ENCODE measurements around the gene APOBEC3G.
"Not testable (repeated sequence)": the region's sequence is repeated elsewhere in the genome, so short reads cannot be mapped to it uniquely, and the experiment has no call there.

Gene APOBEC3G

GRCh38 chr22:39068033-39068785 lies 8.9 kb upstream of the APOBEC3G start:
- DNase-seq: no peak

DNA sequence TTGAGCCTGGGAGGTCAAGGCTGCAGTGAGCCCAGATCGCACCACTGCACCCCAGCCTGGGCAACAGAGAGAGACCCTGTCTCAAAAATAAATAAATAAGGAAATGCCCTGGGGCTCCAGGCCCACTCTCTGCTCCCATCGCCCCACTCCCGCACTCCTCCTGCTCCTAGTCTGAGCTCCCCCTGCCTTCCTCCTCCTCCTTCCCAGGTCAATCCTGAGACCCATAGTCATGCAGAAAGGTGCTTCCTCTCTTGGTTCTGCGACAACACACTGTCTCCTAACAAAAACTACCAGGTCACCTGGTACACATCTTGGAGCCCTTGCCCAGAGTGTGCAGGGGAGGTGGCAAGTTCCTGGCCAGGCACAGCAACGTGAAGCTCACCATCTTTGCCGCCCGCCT lies 6.9 kb upstream of the APOBEC3G start:
- DNase-seq: no peak

- DNase-seq: not testable (repeated sequence)
Measured at GRCh38 chr22:39072581-39072981, 4.5 kb upstream of the APOBEC3G start.

DNA sequence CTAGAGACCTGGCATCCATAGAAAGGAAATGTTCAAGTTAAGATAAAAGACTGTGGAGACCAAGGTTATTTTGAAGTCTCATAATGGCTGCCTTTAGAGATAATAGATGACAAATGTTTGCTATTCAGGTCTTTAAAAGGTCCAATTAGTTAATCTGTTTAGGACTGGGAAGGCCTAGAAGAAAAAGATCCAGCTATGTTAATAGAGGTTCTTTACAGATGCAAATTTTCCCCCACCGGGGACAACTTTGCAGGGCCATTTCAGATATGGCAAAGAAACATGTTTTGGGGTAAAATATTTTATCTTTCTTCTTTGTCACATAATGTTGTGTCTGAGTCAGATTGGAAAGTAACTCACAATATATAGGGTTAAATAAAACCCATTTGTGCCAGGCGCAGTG lies 3.1 kb upstream of the APOBEC3G start:
- DNase-seq: no peak

- DNase-seq: not testable (repeated sequence)
Measured at GRCh38 chr22:39076155-39077025, 685 bp upstream of the APOBEC3G start.

GRCh38 chr22:39077912-39078311 lies 837 bp downstream of the APOBEC3G start:
- DNase-seq: not testable (repeated sequence)

GRCh38 chr22:39078329-39078728 lies 1.3 kb downstream of the APOBEC3G start:
- no peak for DNase-seq

DNA sequence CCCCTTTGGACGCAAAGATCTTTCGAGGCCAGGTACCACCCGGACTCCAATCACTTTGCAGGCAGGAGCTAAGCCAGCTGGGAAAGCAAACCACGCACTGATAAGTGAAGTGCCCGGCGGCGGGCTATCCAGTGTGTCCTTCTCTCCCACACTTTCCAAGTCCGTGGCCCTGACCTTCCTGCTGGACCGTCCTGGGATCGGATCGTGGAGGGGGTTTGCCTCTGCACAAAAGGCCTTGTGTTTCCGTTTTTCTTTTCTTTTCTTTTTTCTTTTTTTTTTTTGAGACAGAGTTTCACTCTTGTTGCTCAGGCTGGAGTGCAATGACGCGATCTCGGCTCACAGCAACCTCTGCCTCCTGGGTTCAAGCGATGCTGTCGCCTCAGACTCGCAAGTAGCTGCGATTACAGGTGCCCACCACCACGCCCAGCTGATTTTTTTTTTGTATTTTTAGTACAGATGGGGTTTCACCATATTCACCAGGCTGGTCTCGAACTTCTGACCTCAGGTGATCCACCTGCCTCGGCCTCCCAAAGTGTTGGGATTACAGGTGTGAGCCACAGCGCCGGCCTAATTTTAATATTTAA lies 2.1 kb downstream of the APOBEC3G start:
- not testable (repeated sequence) for DNase-seq

DNA sequence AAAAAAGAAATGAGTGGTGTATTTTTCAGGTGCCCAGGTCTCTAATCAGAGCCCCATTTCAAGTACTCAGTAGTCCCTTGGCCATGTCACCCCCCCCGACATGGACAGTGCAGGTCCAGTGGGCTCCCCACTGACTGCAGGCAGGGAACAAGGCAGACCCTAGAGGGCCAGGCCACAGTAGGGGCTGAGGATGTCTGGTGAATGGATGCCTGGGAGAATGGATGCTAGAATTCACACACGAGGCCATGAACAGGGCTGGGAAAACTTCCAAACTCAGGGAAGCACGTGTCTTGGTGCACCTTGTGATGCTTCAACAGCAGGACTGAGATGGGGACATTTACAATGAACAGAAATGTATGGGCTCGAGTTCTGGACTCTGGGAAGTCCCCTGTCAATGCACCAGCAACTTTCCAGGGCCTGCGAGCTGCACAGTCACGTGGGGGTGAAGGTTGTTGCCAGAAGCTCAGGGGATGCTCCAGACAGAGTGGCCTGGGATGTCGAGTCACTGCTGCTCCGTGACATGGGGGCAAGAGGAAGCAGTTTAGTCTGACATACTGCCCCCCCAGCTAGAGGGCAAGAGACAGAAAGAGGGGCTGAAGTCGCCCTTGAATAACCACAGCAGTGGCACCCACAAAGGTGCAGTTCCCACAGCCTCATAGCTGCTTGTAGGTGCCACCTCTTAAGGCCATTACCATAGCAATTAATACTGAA lies 3.1 kb downstream of the APOBEC3G start:
- DNase-seq: no peak

DNA sequence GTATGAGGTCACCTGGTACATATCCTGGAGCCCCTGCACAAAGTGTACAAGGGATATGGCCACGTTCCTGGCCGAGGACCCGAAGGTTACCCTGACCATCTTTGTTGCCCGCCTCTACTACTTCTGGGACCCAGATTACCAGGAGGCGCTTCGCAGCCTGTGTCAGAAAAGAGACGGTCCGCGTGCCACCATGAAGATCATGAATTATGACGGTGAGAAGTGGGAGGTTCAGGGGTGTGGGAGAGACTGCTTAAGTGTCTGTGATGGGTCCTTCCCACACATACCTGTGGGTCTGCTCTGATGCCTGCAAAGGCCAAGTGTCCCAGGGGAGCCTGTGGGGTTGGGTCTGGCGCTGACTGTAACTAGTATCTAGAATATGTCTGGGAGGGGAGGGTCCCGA lies 3.9 kb downstream of the APOBEC3G start:
- DNase-seq: no peak

- no peak for DNase-seq
Measured at GRCh38 chr22:39081598-39081997, 4.5 kb downstream of the APOBEC3G start.

GRCh38 chr22:39083212-39084165 lies 6.4 kb downstream of the APOBEC3G start:
- DNase-seq: no peak

GRCh38 chr22:39084666-39085065 lies 7.6 kb downstream of the APOBEC3G start:
- no peak for DNase-seq

GRCh38 chr22:39087098-39087497 lies 10.0 kb downstream of the APOBEC3G start:
- no peak for DNase-seq

DNA sequence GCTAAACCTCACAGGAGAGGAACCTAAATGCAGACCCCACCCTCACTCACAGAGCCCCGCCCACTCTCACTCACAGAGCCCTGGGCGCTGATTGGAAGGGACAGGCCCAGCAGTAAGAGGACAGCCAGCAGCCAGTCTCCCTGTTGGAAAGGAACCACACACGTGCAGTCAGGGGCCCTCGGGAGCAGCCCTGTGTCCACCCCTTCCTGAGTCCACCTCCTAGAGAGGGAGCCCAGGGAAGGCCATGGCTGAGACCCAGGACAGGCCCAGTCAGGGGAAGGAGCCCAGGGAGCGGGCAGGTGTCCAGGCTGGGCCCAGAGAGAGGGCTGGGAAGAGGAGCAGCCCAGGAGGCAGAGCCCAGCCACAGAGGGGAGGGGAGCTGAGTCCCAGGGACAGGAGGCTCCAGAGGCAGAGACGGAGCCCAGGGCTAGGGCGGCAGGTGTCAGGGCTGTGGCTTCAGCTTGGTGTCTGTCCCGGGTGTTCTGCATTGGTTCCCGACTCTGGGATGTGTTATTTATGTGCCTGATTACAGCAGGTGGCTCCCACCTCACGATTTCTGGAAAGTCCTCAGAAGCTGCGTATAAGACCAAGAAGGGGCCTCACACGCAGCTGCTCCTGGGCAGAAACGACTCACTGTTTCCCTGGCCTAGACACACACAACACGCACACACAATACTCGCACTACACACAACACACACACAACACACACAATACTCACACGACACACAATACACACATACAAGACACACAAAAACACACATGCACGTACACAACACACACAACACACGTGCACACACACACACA lies 11.0 kb downstream of the APOBEC3G start:
- no peak for DNase-seq

GRCh38 chr22:39088685-39089032 lies 11.6 kb downstream of the APOBEC3G start:
- no peak for DNase-seq

- no peak for DNase-seq
Measured at GRCh38 chr22:39089928-39090327, 12.9 kb downstream of the APOBEC3G start.

GRCh38 chr22:39090426-39091064 lies 13.5 kb downstream of the APOBEC3G start:
- DNase-seq: no peak

GRCh38 chr22:39091126-39092081 lies 14.3 kb downstream of the APOBEC3G start:
- no peak for DNase-seq
